Measurements from ENCODE around the gene BTNL2. TPM values are rescaled to one million over a fixed set of nuclear protein-coding genes. Genes with fewer than 3 reads are reported as not detected.
A peak's percentile ranks its signal among the peaks of the same experiment; 100 is the strongest.

Gene BTNL2
- total RNA-seq, 2 experiments from 2014 or later, result not detected

- no peaks in the 10 kb centered on the region for H3K9me3 Mint-ChIP-seq
- H3K4me3 Mint-ChIP-seq, result no peak overlapping the region
- H3K36me3 Mint-ChIP-seq (ENCODE audit: low read depth), result no peaks in the 10 kb centered on the region
- ChIA-PET CTCF (no interaction called here), POLR2A (no interaction called here)
- peaks cover 8% of the 10 kb centered on the region for H3K4me1 Mint-ChIP-seq (ENCODE audit: low read depth)
- H3K27ac Mint-ChIP-seq, result no peak overlapping the region
- DNase-seq, result no peak
- intact Hi-C loops (cut with micrococcal nuclease), result no loop called here
- H3K27me3 Mint-ChIP-seq, result peaks cover 20% of the 10 kb centered on the region
- TF ChIP-seq CTCF (IDR thresholded peaks at IDR 0.05), result no peak
- no peak for ATAC-seq
These were observed 36.1 kb upstream of the BTNL2 start for GRCh38 chr6:32442977-32443552.

- intact Hi-C loops (cut with micrococcal nuclease), result no loop called here
- ChIA-PET CTCF (no interaction called here), POLR2A (interaction anchor here (0.7 kb wide), 1 partner anchor 217 kb away, joined by 3 read pairs; no protein-coding TSS in a partner anchor)
- DNase-seq (no peak), ATAC-seq (no peak)
- TF ChIP-seq CTCF (IDR thresholded peaks at IDR 0.05), result no peak
- no peaks in the 10 kb centered on the region for H3K9me3 Mint-ChIP-seq
- no peak overlapping the region for H3K27ac Mint-ChIP-seq
- H3K36me3 Mint-ChIP-seq (ENCODE audit: low read depth), result no peaks in the 10 kb centered on the region
- H3K27me3 Mint-ChIP-seq, result peaks cover 20% of the 10 kb centered on the region
- peaks cover 8% of the 10 kb centered on the region for H3K4me1 Mint-ChIP-seq (ENCODE audit: low read depth)
- no peak overlapping the region for H3K4me3 Mint-ChIP-seq
These were observed 35.3 kb upstream of the BTNL2 start for GRCh38 chr6:32442243-32442667.

GRCh38 chr6:32439602-32440214 lies 32.7 kb upstream of the BTNL2 start, which contains the start of gene HLA-DRA:
Gene HLA-DRA, plus strand, starts transcription at chr6:32439887. Its CDS starts 64 bp downstream, at chr6:32439951.
- POLR2A ChIA-PET, result no interaction called here
- Mint-ChIP-seq H3K9me3 (no peaks in the 10 kb centered on the region), H3K27ac (peak within 1 kb of the TSS; percentile 36), H3K4me1 (ENCODE audit: low read depth) (peaks cover 8% of the 10 kb centered on the region), H3K27me3 (peaks cover 18% of the 10 kb centered on the region), H3K4me3 (peak within 1 kb of the TSS; percentile 64), H3K36me3 (ENCODE audit: low read depth) (no peaks in the 10 kb centered on the region)
- CTCF ChIA-PET, result interaction anchor here (0.7 to 1.2 kb wide), 3 partner anchors 26 to 261 kb away, joined by 3 to 5 read pairs (median 4); no protein-coding TSS in a partner anchor
- intact Hi-C loops (cut with micrococcal nuclease), result no loop called here
- peak; percentile 11 for DNase-seq
- peak; percentile 92 for ATAC-seq
- TF ChIP-seq CTCF (IDR thresholded peaks at IDR 0.05), result no peak

- ATAC-seq (no peak), DNase-seq (no peak)
- Mint-ChIP-seq H3K36me3 (ENCODE audit: low read depth) (no peaks in the 10 kb centered on the region), H3K9me3 (no peaks in the 10 kb centered on the region), H3K4me1 (ENCODE audit: low read depth) (peaks cover 8% of the 10 kb centered on the region), H3K27ac (no peak overlapping the region), H3K27me3 (peaks cover 18% of the 10 kb centered on the region), H3K4me3 (no peak overlapping the region)
- intact Hi-C loops (cut with micrococcal nuclease), result no loop called here
- POLR2A ChIA-PET, result no interaction called here
- TF ChIP-seq CTCF (IDR thresholded peaks at IDR 0.05), result no peak
- CTCF ChIA-PET, result interaction anchor here (0.7 to 1.2 kb wide), 3 partner anchors 25 to 262 kb away, joined by 3 to 5 read pairs (median 4); no protein-coding TSS in a partner anchor
These were observed 32.2 kb upstream of the BTNL2 start for GRCh38 chr6:32439139-32439538.
